HCT116 (cell line): Measurements from ENCODE around the gene GSDMA. TPM values are rescaled to one million over a fixed set of nuclear protein-coding genes. Genes with fewer than 3 reads are reported as not detected.

ENCODE experiments used
- ATAC-seq: fragments of 200-7000 bp; cut with Tn5 transposase; 2 replicates; pipeline ENCODE4 v1.9.1; 2020; ENCODE audit warnings: mild to moderate bottlenecking, moderate library complexity
- BruUV-seq: library from RNA; stranded (reverse); fragments of 400-500 nt; replicated peaks from 2 replicates; lab custom pipeline; 2021; lab: Mats Ljungman, UMichigan
- CTCF ChIA-PET: fragments of 300-600 bp; sonication (Branson Sonifier 250); formaldehyde crosslinking; loops from one replicate; lab custom pipeline; 2021; ENCODE audit warnings: antibody characterized with exemption; lab: Charles Lee
- POLR2A ChIA-PET: fragments of 300-600, 350-600 bp; sonication (Branson Sonifier 250); formaldehyde crosslinking; loops from one replicate; lab custom pipeline; 2021; ENCODE audit warnings: antibody characterized with exemption; lab: Charles Lee
- RAD21 ChIA-PET, 2 experiments: fragments of 300-600 bp; sonication (Branson Sonifier 250); formaldehyde crosslinking; loops; one replicate each; lab custom pipeline; 2023; ENCODE audit warnings: low total read pairs in 2 of 2; ENCODE audit not compliant: uncharacterized antibody in 2 of 2, unreplicated experiment in 2 of 2, low non-redundant PET in 1 of 2; lab: Charles Lee
- DNase-seq: peaks from one replicate; pipeline ENCODE4 v3.0.0-alpha.2; 2010; ENCODE audit warnings: low read depth, low spot score
- H2AFZ ChIP-seq: fragments of 200-600 bp; shearing (Covaris generic), sonication (generic); 2 replicates; pipeline ENCODE4 v1.6.1; 2017; ENCODE audit warnings: low read depth, mixed run types, mixed read lengths, antibody characterized with exemption, low read length; ENCODE audit not compliant: poor library complexity, severe bottlenecking
- H3K27ac ChIP-seq: 2 replicates; pipeline ENCODE4 v1.5.1; 2012; ENCODE audit warnings: low read depth, low read length
- H3K27me3 ChIP-seq: fragments of 200-600 bp; sonication (generic); 2 replicates; pipeline ENCODE4 v1.6.1; 2016; ENCODE audit warnings: mixed run types, low read length, mixed read lengths; ENCODE audit not compliant: insufficient read depth
- H3K36me3 ChIP-seq, 2 experiments: fragments of 200-500 bp in 1 of 2; fragments of 200-600 bp in 1 of 2; sonication (Bioruptor generic) in 1 of 2; sonication (generic) in 1 of 2; 2 replicates each; pipeline versions ENCODE4 v1.5.1 to v1.6.1; 2014 to 2016; ENCODE audit warnings: low read length in 2 of 2, inconsistent platforms in 1 of 2, mixed read lengths in 1 of 2, mixed run types in 1 of 2; ENCODE audit not compliant: insufficient read depth in 2 of 2, control insufficient read depth in 1 of 2
- H3K4me1 ChIP-seq, 2 experiments: fragments of 200-600 bp in 1 of 2; sonication (generic) in 1 of 2; 2 replicates each; pipeline versions ENCODE4 v1.5.1 to v1.6.1; 2012 to 2017; ENCODE audit warnings: low read length in 2 of 2, inconsistent platforms in 1 of 2, mild to moderate bottlenecking in 1 of 2, mixed read lengths in 1 of 2, mixed run types in 1 of 2, moderate library complexity in 1 of 2; ENCODE audit not compliant: insufficient read depth in 2 of 2, control insufficient read depth in 1 of 2
- H3K4me2 ChIP-seq: fragments of 200-600 bp; sonication (generic); 2 replicates; pipeline ENCODE4 v1.6.1; 2017; ENCODE audit warnings: mixed run types, low read length, mixed read lengths
- H3K4me3 ChIP-seq, 2 experiments: fragments of 200-600 bp in 1 of 2; sonication (generic) in 1 of 2; replicated peaks in 1 of 2; 2 replicates each; pipeline ENCODE4 v1.5.1; 2011 to 2016; ENCODE audit warnings: low read length in 2 of 2, control low read depth in 1 of 2, low read depth in 1 of 2, mild to moderate bottlenecking in 1 of 2, mixed read lengths in 1 of 2, mixed run types in 1 of 2
- H3K79me2 ChIP-seq: fragments of 200-600 bp; sonication (generic); 2 replicates; pipeline ENCODE4 v1.6.1; 2017; ENCODE audit warnings: mild to moderate bottlenecking, mixed run types, low read length, moderate library complexity, mixed read lengths; ENCODE audit not compliant: insufficient read depth
- H3K9ac ChIP-seq: fragments of 200-600 bp; sonication (generic); 2 replicates; pipeline ENCODE4 v1.6.1; 2016; ENCODE audit warnings: low read length, mixed read lengths
- H3K9me2 ChIP-seq: fragments of 200-600 bp; sonication (generic), shearing (Covaris generic); 2 replicates; pipeline ENCODE4 v1.6.1; 2017; ENCODE audit warnings: mixed run types, mild to moderate bottlenecking, moderate library complexity; ENCODE audit not compliant: insufficient read depth
- H3K9me3 ChIP-seq, 2 experiments: fragments of 200-500 bp in 1 of 2; fragments of 200-600 bp in 1 of 2; sonication (Bioruptor generic) in 1 of 2; sonication (generic) in 1 of 2; 2 replicates each; pipeline ENCODE4 v1.6.1; 2014 to 2017; ENCODE audit warnings: low read length in 2 of 2, mixed read lengths in 2 of 2, inconsistent platforms in 1 of 2, low read depth in 1 of 2, mild to moderate bottlenecking in 1 of 2, mixed run types in 1 of 2, moderate library complexity in 1 of 2; ENCODE audit not compliant: control insufficient read depth in 1 of 2, insufficient read depth in 1 of 2
- H4K20me1 ChIP-seq: fragments of 200-600 bp; sonication (generic), shearing (Covaris generic); 2 replicates; pipeline ENCODE4 v1.6.1; 2017; ENCODE audit warnings: mixed run types, mild to moderate bottlenecking, moderate library complexity; ENCODE audit not compliant: insufficient read depth
- CBX3 ChIP-seq: IDR thresholded peaks from 2 replicates; pipeline ENCODE4 v1.6.1; 2012; ENCODE audit warnings: low read depth
- CEBPB ChIP-seq: IDR thresholded peaks from 2 replicates; pipeline ENCODE4 v1.6.1; 2012; ENCODE audit warnings: low read depth
- ELF1 ChIP-seq: IDR thresholded peaks from 2 replicates; pipeline ENCODE4 v1.6.1; 2012; ENCODE audit warnings: low read depth, borderline replicate concordance
- EZH2 ChIP-seq: fragments of 200-600 bp; sonication (generic); IDR thresholded peaks from 2 replicates; pipeline ENCODE4 v1.6.1; 2017; ENCODE audit warnings: antibody characterized with exemption, mixed run types
- EZH2phosphoT487 ChIP-seq: fragments of 200-600 bp; IDR thresholded peaks from 2 replicates; pipeline ENCODE4 v1.6.1; 2018; ENCODE audit warnings: antibody characterized with exemption, borderline replicate concordance
- FOSL1 ChIP-seq: IDR thresholded peaks from 2 replicates; pipeline ENCODE4 v1.6.1; 2012; ENCODE audit warnings: low read depth
- JUND ChIP-seq: IDR thresholded peaks from 2 replicates; pipeline ENCODE4 v1.6.1; 2012
- POLR2A ChIP-seq: IDR thresholded peaks from 2 replicates; pipeline ENCODE4 v1.7.0; 2011; ENCODE audit warnings: borderline replicate concordance; ENCODE audit not compliant: insufficient read depth, insufficient read length; ENCODE audit errors: extremely low read depth
- POLR2AphosphoS5 ChIP-seq: IDR thresholded peaks from 2 replicates; pipeline ENCODE4 v1.6.1; 2011; ENCODE audit warnings: mild to moderate bottlenecking, low read depth, low read length, moderate library complexity
- RAD21 ChIP-seq: IDR thresholded peaks from 2 replicates; pipeline ENCODE4 v1.6.1; 2012; ENCODE audit warnings: low read depth, mild to moderate bottlenecking
- REST ChIP-seq: IDR thresholded peaks from 2 replicates; pipeline ENCODE4 v1.6.1; 2012; ENCODE audit warnings: low read depth
- SIN3A ChIP-seq: IDR thresholded peaks from 2 replicates; pipeline ENCODE4 v1.6.1; 2012; ENCODE audit warnings: low read depth
- SP1 ChIP-seq: IDR thresholded peaks from 2 replicates; pipeline ENCODE4 v1.6.1; 2012; ENCODE audit warnings: low read depth
- SRF ChIP-seq: IDR thresholded peaks from 2 replicates; pipeline ENCODE4 v1.6.1; 2012; ENCODE audit warnings: low read depth
- TCF7L2 ChIP-seq: IDR thresholded peaks from 2 replicates; pipeline ENCODE4 v1.7.0; 2011; ENCODE audit warnings: borderline replicate concordance, inconsistent platforms; ENCODE audit not compliant: insufficient read depth, insufficient read length; ENCODE audit errors: extremely low read depth
- YY1 ChIP-seq: IDR thresholded peaks from 2 replicates; pipeline ENCODE4 v1.6.1; 2011; ENCODE audit warnings: low read length, low read depth, moderate library complexity, mild to moderate bottlenecking; ENCODE audit not compliant: insufficient replicate concordance; ENCODE audit errors: extremely low read depth
- ZFX ChIP-seq: fragments of 450-650 bp; IDR thresholded peaks from 2 replicates; pipeline ENCODE4 v1.6.1; 2017
- ZNF274 ChIP-seq: fragments of 200-500 bp; sonication (Bioruptor generic); IDR thresholded peaks from 2 replicates; pipeline ENCODE4 v1.6.1; 2014; ENCODE audit warnings: mild to moderate bottlenecking, low read depth, low read length, inconsistent platforms
- intact Hi-C: fragments of 100-400 bp; cut with micrococcal nuclease; formaldehyde crosslinking; loops from 2 replicates; pipeline ENCODE4 v1.10.0; 2022
- total RNA-seq: library from RNA; stranded (reverse); gene quantifications from one replicate; pipeline ENCODE4 v1.2.1, GENCODE V29; 2021; ENCODE audit not compliant: unreplicated experiment
- TF ChIP-seq, protein P1 (sequence below): IDR thresholded peaks from 2 replicates; pipeline ENCODE4 v1.6.1; 2012
- TF ChIP-seq, protein P2 (sequence below): IDR thresholded peaks from 2 replicates; pipeline ENCODE4 v1.6.1; 2011; ENCODE audit warnings: mild to moderate bottlenecking, low read length, moderate library complexity; ENCODE audit not compliant: insufficient replicate concordance; ENCODE audit errors: extremely low read depth

GSDMA gene
- total RNA-seq, 1 experiment from 2014 or later, result not detected

DNA sequence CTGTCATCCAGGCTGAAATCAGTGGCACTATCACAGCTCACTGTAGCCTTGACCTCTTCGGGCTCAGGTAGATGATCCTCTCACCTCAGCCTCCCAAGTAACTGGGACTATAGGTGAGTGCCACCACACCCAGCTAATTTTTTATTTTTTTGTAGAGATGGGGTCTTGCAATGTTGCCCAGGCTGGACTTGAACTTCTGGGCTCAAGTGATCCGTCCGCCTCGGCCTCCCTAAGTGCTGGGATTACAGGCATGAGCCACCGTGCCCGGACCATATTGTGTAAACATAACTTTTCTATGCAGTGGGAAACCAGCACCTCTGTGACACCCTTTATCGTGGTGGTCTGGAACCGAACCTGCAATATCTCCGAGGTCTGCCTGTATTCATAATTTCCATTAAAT, 41.3 kb downstream of the GSDMA start:
- no peak for ATAC-seq
- Histone ChIP-seq H3K79me2 (no peaks in the 10 kb centered on the region), H4K20me1 (no peaks in the 10 kb centered on the region), H3K4me2 (no peak overlapping the region), H3K4me3 (no peak overlapping the region)
- intact Hi-C loops, result no loop called here
- BruUV-seq, result no TSS peak
- RAD21 ChIA-PET, result no interaction called here
- TF ChIP-seq ZFX (no peak), EZH2 (no peak), JUND (no peak), REST (no peak), FOSL1 (no peak), CEBPB (no peak), SRF (no peak), ZNF274 (no peak), SP1 (no peak), YY1 (no peak), CBX3 (no peak), RAD21 (no peak), POLR2AphosphoS5 (no peak), EZH2phosphoT487 (no peak), TCF7L2 (no peak), SIN3A (no peak), POLR2A (no peak), ELF1 (no peak)
- TF ChIP-seq, protein P1, sequence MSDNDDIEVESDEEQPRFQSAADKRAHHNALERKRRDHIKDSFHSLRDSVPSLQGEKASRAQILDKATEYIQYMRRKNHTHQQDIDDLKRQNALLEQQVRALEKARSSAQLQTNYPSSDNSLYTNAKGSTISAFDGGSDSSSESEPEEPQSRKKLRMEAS, result no peak
- TF ChIP-seq, protein P2, sequence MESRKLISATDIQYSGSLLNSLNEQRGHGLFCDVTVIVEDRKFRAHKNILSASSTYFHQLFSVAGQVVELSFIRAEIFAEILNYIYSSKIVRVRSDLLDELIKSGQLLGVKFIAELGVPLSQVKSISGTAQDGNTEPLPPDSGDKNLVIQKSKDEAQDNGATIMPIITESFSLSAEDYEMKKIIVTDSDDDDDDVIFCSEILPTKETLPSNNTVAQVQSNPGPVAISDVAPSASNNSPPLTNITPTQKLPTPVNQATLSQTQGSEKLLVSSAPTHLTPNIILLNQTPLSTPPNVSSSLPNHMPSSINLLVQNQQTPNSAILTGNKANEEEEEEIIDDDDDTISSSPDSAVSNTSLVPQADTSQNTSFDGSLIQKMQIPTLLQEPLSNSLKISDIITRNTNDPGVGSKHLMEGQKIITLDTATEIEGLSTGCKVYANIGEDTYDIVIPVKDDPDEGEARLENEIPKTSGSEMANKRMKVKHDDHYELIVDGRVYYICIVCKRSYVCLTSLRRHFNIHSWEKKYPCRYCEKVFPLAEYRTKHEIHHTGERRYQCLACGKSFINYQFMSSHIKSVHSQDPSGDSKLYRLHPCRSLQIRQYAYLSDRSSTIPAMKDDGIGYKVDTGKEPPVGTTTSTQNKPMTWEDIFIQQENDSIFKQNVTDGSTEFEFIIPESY, result no peak
- TF ChIP-seq, all 23 proteins: peak for 0
- no peak for DNase-seq
- Histone ChIP-seq H2AFZ (no peak overlapping the region), H3K9ac (no peak overlapping the region), H3K27ac (no peak overlapping the region), H3K9me2 (no peaks in the 10 kb centered on the region), H3K36me3 (no peaks in the 10 kb centered on the region), H3K27me3 (no peaks in the 10 kb centered on the region), H3K9me3 (no peaks in the 10 kb centered on the region), H3K4me1 (no peaks in the 10 kb centered on the region)
- CTCF ChIA-PET, result interaction anchor here (1.5 kb wide), 1 partner anchor 9 kb away, joined by 6 read pairs; no protein-coding TSS in a partner anchor
- POLR2A ChIA-PET, result no interaction called here
